H9 (cell line): Measurements from ENCODE around the gene MEDAG. TPM values are rescaled to one million over a fixed set of nuclear protein-coding genes. Genes with fewer than 3 reads are reported as not detected.

Experiments
- DNase-seq: peaks from one replicate; pipeline ENCODE4 v3.0.0-alpha.2; 2017
- H2AFZ ChIP-seq: one replicate; pipeline ENCODE4 v1.6.1; 2013; ENCODE audit warnings: mild to moderate bottlenecking, low read length, control low read depth, moderate library complexity
- H2AK5ac ChIP-seq: 2 replicates; pipeline ENCODE4 v1.6.1; 2013; ENCODE audit warnings: low read length, control low read depth, mixed read lengths; ENCODE audit not compliant: insufficient read length
- H2BK120ac ChIP-seq: one replicate; pipeline ENCODE4 v1.6.1; 2013; ENCODE audit warnings: low read depth, mild to moderate bottlenecking, low read length, control low read depth, inconsistent platforms; ENCODE audit not compliant: poor library complexity, severe bottlenecking
- H2BK12ac ChIP-seq: 2 replicates; pipeline ENCODE4 v1.6.1; 2013; ENCODE audit warnings: low read length, control low read depth, mixed read lengths, low read depth; ENCODE audit not compliant: insufficient read length
- H2BK15ac ChIP-seq: 2 replicates; pipeline ENCODE4 v1.6.1; 2013; ENCODE audit warnings: low read depth, low read length, control low read depth
- H2BK20ac ChIP-seq: one replicate; pipeline ENCODE4 v1.6.1; 2013; ENCODE audit warnings: low read depth, mild to moderate bottlenecking, low read length, control low read depth, inconsistent platforms; ENCODE audit not compliant: poor library complexity, severe bottlenecking
- H2BK5ac ChIP-seq: 2 replicates; pipeline ENCODE4 v1.6.1; 2013; ENCODE audit warnings: low read length, control low read depth, mixed read lengths; ENCODE audit not compliant: insufficient read length
- H3K14ac ChIP-seq: 2 replicates; pipeline ENCODE4 v1.6.1; 2013; ENCODE audit warnings: low read length, control low read depth; ENCODE audit not compliant: insufficient read depth
- H3K18ac ChIP-seq: 2 replicates; pipeline ENCODE4 v1.6.1; 2013; ENCODE audit warnings: low read depth, mild to moderate bottlenecking, mixed read lengths, low read length, control low read depth; ENCODE audit not compliant: insufficient read length
- H3K23ac ChIP-seq: 2 replicates; pipeline ENCODE4 v1.6.1; 2013; ENCODE audit warnings: low read length, control low read depth, mixed read lengths, low read depth; ENCODE audit not compliant: insufficient read length
- H3K23me2 ChIP-seq: 2 replicates; pipeline ENCODE4 v1.6.1; 2013; ENCODE audit warnings: low read depth, mild to moderate bottlenecking, mixed read lengths, low read length, control low read depth; ENCODE audit not compliant: insufficient read length, poor library complexity, severe bottlenecking
- H3K27ac ChIP-seq: 2 replicates; pipeline ENCODE4 v1.5.1; 2013; ENCODE audit warnings: low read length, control low read depth, mixed read lengths, low read depth; ENCODE audit not compliant: insufficient read length
- H3K27me3 ChIP-seq: 2 replicates; pipeline ENCODE4 v1.6.1; 2013; ENCODE audit warnings: low read length, control low read depth, inconsistent platforms; ENCODE audit not compliant: insufficient read depth
- H3K4ac ChIP-seq: 2 replicates; pipeline ENCODE4 v1.6.1; 2013; ENCODE audit warnings: low read depth, mild to moderate bottlenecking, control low read depth, inconsistent platforms, low read length, moderate library complexity
- H3K4me1 ChIP-seq: 2 replicates; pipeline ENCODE4 v1.6.1; 2013; ENCODE audit warnings: low read length, control low read depth, inconsistent platforms; ENCODE audit not compliant: insufficient read depth
- H3K4me2 ChIP-seq: 2 replicates; pipeline ENCODE4 v1.6.1; 2013; ENCODE audit warnings: low read length, control low read depth, mixed read lengths; ENCODE audit not compliant: insufficient read length, insufficient read depth
- H3K56ac ChIP-seq: 2 replicates; pipeline ENCODE4 v1.6.1; 2013; ENCODE audit warnings: low read depth, mild to moderate bottlenecking, mixed read lengths, low read length, control low read depth; ENCODE audit not compliant: insufficient read length
- H3K79me1 ChIP-seq: 2 replicates; pipeline ENCODE4 v1.6.1; 2013; ENCODE audit warnings: low read depth, mild to moderate bottlenecking, moderate library complexity, low read length, control low read depth, inconsistent platforms; ENCODE audit not compliant: insufficient read depth, poor library complexity, severe bottlenecking
- H3K79me2 ChIP-seq: 2 replicates; pipeline ENCODE4 v1.6.1; 2013; ENCODE audit warnings: low read length, control low read depth, inconsistent platforms; ENCODE audit not compliant: insufficient read depth
- H3K9ac ChIP-seq: 2 replicates; pipeline ENCODE4 v1.6.1; 2013; ENCODE audit warnings: low read length, control low read depth, mixed read lengths; ENCODE audit not compliant: insufficient read length; ENCODE audit errors: extremely low read depth
- H3K9me3 ChIP-seq: one replicate; pipeline ENCODE4 v1.6.1; 2013; ENCODE audit warnings: low read depth, low read length, inconsistent platforms; ENCODE audit not compliant: control insufficient read depth
- H3T11ph ChIP-seq: one replicate; pipeline ENCODE4 v1.6.1; 2013; ENCODE audit warnings: mild to moderate bottlenecking, low read length, control low read depth, inconsistent platforms
- H4K20me1 ChIP-seq: one replicate; pipeline ENCODE4 v1.6.1; 2013; ENCODE audit not compliant: control insufficient read depth, insufficient read length, insufficient read depth
- H4K5ac ChIP-seq: 2 replicates; pipeline ENCODE4 v1.6.1; 2013; ENCODE audit warnings: low read depth, mild to moderate bottlenecking, mixed read lengths, low read length, control low read depth; ENCODE audit not compliant: insufficient read length
- H4K8ac ChIP-seq: replicated peaks from 2 replicates; pipeline ENCODE4 v1.6.1; 2013; ENCODE audit warnings: low read length, control low read depth, mixed read lengths, low read depth; ENCODE audit not compliant: insufficient read length
- H4K91ac ChIP-seq: 2 replicates; pipeline ENCODE4 v1.6.1; 2013; ENCODE audit warnings: low read depth, mild to moderate bottlenecking, moderate library complexity, mixed read lengths, low read length, control low read depth; ENCODE audit not compliant: insufficient read length
- H3K27ac Mint-ChIP-seq, 3 experiments: 2 replicates in 2 of 3; 3 replicates in 1 of 3; pipeline ENCODE4 v1.8.0; 2020 to 2021; ENCODE audit warnings: mixed read lengths in 3 of 3, mild to moderate bottlenecking in 1 of 3, moderate library complexity in 1 of 3
- H3K27me3 Mint-ChIP-seq: 2 replicates; pipeline ENCODE4 v1.8.0; 2021; ENCODE audit warnings: low read depth, mild to moderate bottlenecking, moderate library complexity, mixed read lengths
- H3K36me3 Mint-ChIP-seq, 3 experiments: 2 replicates in 2 of 3; 3 replicates in 1 of 3; pipeline ENCODE4 v1.8.0; 2020 to 2021; ENCODE audit warnings: low read depth in 3 of 3, mixed read lengths in 3 of 3; ENCODE audit not compliant: insufficient read depth in 1 of 3
- H3K4me1 Mint-ChIP-seq, 2 experiments: 2 replicates each; pipeline ENCODE4 v1.8.0; 2020; ENCODE audit warnings: mixed read lengths in 2 of 2
- H3K4me3 Mint-ChIP-seq, 2 experiments: 2 replicates in 1 of 2; 3 replicates in 1 of 2; pipeline ENCODE4 v1.8.0; 2020 to 2021; ENCODE audit warnings: mild to moderate bottlenecking in 2 of 2, mixed read lengths in 2 of 2, moderate library complexity in 1 of 2
- H3K9me3 Mint-ChIP-seq, 2 experiments: 2 replicates in 1 of 2; 3 replicates in 1 of 2; pipeline ENCODE4 v1.8.0; 2020; ENCODE audit warnings: mild to moderate bottlenecking in 2 of 2, mixed read lengths in 2 of 2, moderate library complexity in 1 of 2
- CTCF ChIP-seq: fragments of 200-600 bp; sonication (generic); conservative IDR thresholded peaks from 3 replicates; pipeline ENCODE4 v1.8.0; 2021; ENCODE audit warnings: antibody characterized with exemption, mild to moderate bottlenecking
- WGBS: extraction: QIAGEN DNeasy Blood & Tissue Kit; methylation state at CpG from one replicate; pipeline ENCODE4 v1.1.7; 2013; ENCODE audit warnings: missing lambda C conversion rate, low lambda C conversion rate, mixed read lengths; ENCODE audit not compliant: insufficient read length; ENCODE audit errors: extremely low coverage; 5-methylcytosine and 5-hydroxymethylcytosine counted together
- total RNA-seq: library from RNA; stranded (reverse); gene quantifications from 2 replicates; pipeline ENCODE4 v1.2.1, GENCODE V29; 2021

The MEDAG gene
- total RNA-seq, 1 experiment from 2014 or later = 0.87 TPM

DNA sequence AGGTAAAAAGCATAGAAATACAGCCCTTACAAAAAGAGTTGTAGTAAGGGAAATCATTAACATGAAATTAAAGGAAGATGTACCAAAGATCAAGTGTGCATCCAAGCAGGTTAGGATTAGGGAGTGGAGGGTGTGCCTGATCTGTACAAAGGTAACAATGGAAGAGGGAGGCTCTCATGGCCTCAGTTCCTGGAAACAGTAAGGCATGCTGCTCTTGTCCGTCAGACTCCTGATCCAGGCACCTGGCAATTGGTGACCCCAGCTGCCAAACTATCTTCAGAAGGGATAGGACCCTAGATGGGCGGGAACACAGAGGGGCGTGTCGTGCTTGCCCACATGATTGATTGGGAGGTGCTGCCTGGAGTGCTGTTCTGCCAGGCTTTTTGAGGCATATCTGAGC, 30.9 kb downstream of the MEDAG start:
- Histone ChIP-seq H2BK15ac (no peak overlapping the region), H4K8ac (no peak overlapping the region), H3K79me1 (no peaks in the 10 kb centered on the region), H2BK12ac (no peak overlapping the region), H3K9ac (no peak overlapping the region), H3K4ac (no peak overlapping the region), H2BK120ac (no peak overlapping the region), H3K23me2 (peaks cover 8% of the 10 kb centered on the region), H3K23ac (no peak overlapping the region), H3K14ac (no peak overlapping the region), H3T11ph (no peak overlapping the region), H4K20me1 (no peaks in the 10 kb centered on the region), H3K27ac (no peak overlapping the region), H3K4me1 (peaks cover 2% of the 10 kb centered on the region; the same call in 1 of the 2 replicates), H3K79me2 (no peaks in the 10 kb centered on the region), H3K56ac (no peak overlapping the region), H2AK5ac (no peak overlapping the region), H2BK5ac (no peak overlapping the region), H2AFZ (no peak overlapping the region), H3K4me2 (no peak overlapping the region), H3K27me3 (no peaks in the 10 kb centered on the region; the same call in 1 of the 2 replicates), H4K91ac (no peak overlapping the region), H4K5ac (no peak overlapping the region), H3K18ac (no peak overlapping the region), H3K9me3 (no peaks in the 10 kb centered on the region), H2BK20ac (no peak overlapping the region)
- H3K4me3 Mint-ChIP-seq = no peak overlapping the region
- no peak overlapping the region for H3K27ac Mint-ChIP-seq
- no peaks in the 10 kb centered on the region for H3K36me3 Mint-ChIP-seq
- no peak for TF ChIP-seq CTCF
- peaks cover 3 to 10% of the 10 kb centered on the region in 2 experiments; a peak in 3 of 5 replicates for H3K9me3 Mint-ChIP-seq
- H3K4me1 Mint-ChIP-seq = peaks cover 13 to 16% of the 10 kb centered on the region in 2 experiments
- WGBS = no CpG with 5 or more reads among the region's 4 CpGs
- H3K27me3 Mint-ChIP-seq = peaks cover 26% of the 10 kb centered on the region
- DNase-seq = no peak
